ENCODE results near the gene EIF4E1B. TPM values are rescaled to one million over a fixed set of nuclear protein-coding genes. Genes with fewer than 3 reads are reported as not detected.
A peak's percentile ranks its signal among the peaks of the same experiment; 100 is the strongest.

Gene EIF4E1B
- total RNA-seq, 1 donor from 2014 or later: not detected

DNA sequence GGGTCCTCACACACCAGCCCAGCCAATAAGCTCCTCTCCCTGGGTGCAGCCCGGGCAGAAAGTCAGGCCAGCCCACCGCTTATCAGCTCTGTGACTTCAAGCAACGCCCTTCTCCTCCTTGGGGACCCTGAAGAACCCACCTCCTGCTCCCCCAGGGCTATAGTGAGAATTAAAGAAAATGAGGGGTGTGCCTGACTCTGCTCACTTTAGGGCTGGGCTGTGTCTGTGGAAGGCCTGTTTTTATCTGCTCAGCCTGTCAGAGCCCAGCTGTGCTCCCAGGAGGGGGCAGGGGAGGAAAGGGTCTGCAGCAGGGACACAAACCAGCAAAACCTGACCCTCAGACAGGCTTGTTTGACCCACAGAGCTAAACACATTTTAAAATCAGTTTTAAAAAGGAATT is 24.4 kb upstream of the EIF4E1B start:
- no peak for DNase-seq

DNA sequence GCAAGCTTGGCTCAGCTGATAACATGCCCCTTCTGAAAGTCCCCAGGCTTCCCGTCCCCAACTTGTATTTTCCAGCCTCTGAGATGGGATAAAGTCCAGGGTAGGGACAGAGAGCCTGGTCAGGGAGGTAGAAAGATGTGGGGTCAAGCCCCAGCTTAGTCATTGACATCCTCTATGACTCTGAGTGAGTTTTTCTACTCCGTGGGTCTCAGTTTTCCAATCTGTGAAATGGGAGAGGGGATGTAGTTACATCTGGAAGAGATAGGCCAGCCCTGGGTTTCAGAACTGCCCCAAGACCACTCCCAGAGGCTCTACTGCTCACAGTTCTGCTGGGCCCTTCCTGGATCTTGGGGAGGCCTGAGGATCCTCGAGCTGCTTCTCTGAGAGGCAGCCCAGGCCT is 23.6 kb upstream of the EIF4E1B start:
- DNase-seq: no peak

DNA sequence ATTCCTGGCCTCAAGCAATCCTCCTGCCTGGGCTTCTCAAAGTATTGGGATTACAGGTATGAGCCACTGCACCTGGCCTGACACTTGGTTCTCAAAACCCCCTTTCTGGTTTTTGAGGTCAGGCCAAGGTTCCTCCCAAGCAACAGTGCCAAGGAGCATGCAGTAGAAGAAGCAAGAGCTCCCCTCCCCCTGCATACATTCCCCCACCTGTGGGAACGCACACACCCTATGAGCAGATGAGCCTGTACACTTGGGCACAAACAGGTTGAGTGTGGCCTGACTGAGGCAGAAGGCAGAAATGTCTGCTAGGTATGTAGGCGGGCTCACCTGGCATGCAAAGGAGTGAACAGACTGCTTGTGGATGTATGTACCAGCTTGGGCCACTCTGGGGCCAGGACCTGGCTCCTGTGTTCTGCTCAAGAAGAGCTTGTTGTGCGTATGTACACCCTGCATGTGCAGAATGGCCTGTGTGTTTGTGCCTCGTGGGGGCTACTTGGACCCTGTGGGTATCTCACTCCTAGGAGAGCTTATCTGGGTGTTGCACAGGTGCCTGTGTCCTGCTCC is 22.3 kb upstream of the EIF4E1B start:
- no peak for DNase-seq

DNA sequence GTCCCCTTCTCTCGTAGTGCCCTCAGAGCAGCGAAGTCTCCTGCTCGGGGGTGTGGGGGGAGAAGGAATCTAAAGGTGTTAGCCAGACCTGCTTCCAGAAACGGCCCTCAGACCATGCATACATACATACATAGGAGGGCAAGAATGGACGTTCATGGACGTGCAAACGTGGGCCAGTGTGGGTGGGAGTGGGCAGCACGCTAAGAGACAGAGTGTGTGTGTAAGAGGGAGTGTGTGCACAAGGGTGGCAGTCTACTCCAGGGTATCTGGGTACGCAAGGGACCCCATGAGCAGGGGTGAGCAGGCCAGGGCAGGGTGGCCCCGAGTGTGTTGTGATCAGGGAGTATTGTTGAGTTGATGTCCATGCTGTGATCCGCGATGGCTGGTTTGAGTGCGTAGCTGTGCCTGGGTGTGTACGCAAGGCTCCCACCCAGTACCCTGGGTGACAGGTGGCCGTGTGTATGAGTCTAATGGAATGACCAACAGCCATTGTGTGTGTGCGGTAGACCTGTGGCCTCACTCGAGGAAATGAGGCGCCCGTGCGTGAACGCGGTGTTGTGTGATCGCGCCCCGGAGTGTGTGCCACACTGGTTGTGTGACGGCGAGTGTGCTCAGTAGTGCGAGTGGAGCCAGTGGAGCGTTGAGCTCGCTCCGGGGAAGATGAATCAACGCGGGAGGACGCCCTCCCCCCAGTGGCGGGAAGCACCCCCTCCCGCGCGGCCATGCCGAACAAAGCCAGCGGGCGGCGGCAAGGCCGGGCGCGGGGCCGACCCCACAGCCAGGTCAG is 21.3 kb upstream of the EIF4E1B start:
- peak; percentile 29 for DNase-seq

DNA sequence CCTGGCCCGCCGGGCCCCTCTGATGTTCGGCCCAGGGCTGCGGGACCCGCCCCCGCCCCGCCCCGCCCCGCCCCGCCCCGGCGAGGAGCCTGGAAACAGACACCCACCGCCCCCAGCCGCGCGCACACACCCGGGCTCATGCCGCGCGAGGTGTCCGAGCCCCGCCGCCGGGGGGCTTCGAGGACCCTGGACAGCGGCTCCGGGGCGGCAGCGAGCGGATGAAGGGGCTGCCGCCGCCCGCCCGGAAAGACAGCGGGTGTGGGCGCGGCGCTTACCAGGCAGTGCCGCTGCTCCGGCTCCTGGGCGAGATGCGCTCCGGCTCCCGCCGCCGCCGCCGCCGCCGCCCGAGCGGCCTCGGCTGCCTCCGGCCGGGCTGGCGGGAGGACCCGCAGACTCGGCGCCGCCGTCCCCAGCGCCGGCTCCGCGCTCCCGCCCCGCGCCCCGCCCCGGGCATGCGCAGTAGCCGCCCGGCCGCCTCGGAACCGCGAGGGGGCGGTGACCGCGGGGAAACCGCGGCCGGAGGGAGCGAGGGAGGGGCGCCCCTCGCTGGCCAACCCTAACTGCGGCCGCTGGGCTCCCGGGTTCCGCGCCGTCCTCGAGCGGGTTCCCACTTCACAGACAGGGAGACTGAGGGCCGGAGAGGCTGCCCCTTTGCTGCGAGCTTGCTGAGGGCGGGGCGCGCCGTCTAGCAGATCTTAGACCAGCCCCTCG is 20.6 kb upstream of the EIF4E1B start, which contains the start of gene GPRIN1:
Gene GPRIN1 (minus strand): TSS at position 433 of the 711 bp plus-strand sequence. CDS start 10,322 bp downstream, outside the sequence.
- peak; percentile 30 for DNase-seq

DNA sequence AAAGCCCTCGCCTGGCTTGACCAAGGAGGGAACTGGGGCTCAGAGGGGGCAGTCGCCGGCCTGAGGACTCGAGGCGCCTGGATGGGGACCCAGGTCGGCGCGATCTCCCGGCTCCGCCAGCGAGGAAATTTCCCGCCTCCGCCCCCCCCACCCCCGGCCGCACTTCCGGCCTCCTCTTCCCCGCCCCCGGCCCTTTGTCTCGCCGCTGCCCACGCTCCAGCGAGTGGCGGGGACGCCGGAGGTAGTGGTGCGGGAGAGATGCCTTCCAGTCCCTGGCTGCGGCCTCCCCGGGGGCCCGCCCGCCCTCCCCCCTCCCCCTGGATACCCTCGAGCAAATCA is 20.1 kb upstream of the EIF4E1B start:
- no peak for DNase-seq

DNA sequence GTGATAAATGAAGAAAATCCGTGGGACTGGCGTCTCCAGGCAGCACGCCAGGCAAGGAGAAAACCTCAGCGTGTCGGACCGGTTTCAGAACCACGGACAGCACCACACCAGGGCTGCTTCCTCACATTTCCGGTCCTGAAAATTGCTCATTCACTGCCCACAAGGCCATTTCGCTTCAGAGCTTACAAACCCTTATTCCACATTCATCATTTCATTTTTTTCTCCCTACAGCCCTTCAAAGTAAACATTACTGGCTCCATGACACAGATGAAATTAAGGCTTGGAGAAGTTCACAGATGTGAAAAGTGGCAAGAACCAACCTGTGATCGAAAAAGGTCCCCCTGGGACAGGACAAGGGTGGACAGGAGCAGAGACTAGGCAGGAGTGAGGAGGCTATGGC is 19.0 kb upstream of the EIF4E1B start:
- no peak for DNase-seq

DNA sequence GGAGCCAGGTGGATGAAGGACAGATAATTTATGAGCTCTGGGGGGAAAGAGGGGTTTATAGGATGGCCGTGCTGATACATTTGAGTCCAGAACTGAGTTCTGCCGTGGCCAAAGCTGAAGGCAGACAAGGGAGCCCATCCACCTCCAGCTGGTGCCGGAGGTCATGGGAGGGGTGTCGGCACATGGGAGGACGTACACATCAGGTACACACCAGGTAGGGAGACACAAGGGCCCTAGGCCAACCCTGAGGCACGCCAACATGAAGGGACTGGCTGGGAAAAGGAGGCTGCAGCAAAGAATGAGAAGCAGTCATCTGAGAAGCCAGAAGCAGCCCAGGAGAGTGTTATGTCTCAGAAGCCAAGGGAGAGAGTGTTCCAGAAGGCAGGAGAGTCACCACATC is 18.5 kb upstream of the EIF4E1B start:
- no peak for DNase-seq

DNA sequence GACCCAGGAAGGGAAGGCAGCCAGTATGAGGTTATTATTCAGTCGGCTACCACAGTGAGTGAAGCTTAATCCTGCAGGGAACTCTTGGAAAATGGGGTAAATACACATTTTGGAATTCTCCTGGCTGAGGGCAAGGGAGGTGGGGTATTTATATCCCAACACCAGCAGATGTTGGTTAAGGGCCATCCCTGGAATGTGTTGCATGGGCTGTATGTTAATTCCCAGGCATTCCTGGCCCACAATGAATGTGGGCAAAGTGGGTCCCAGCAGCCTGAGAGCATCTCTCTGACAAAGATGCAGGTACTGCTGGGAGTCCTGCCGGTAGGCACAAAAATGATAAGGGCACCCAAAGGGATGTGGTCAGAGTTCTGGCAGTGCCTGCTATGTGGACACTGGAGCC is 17.6 kb upstream of the EIF4E1B start:
- DNase-seq: no peak

DNA sequence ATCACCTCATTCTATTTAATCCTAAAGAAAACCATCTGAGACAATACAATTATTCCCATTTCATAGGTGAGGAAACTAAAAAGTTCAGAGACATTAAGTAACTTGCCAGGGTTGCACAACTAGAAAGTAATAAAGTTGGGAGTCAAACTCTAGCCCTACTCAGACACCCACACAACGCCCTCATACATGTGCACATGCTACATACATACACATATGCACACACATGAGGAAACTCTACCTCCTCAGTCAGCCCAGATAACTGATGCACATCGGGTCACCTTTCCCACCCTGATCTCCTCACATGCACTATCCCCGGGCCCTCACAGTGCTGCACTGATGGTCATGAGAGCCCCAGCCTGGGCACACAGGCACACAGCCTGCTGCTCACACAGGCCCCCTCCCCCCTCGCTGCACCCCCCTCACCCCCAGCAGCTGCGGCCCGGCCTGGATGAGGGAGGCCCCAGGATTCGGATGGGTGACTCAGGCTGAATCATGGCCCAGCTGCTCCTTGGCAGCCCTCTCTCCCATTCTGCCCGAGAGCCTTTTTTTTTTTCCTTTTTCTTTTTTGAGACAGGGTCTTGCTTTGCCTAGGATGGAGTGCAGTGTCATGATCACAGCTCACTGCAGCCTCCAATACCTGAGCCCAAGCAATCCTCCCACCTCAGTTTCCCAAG is 15.5 kb upstream of the EIF4E1B start:
- no peak for DNase-seq

DNA sequence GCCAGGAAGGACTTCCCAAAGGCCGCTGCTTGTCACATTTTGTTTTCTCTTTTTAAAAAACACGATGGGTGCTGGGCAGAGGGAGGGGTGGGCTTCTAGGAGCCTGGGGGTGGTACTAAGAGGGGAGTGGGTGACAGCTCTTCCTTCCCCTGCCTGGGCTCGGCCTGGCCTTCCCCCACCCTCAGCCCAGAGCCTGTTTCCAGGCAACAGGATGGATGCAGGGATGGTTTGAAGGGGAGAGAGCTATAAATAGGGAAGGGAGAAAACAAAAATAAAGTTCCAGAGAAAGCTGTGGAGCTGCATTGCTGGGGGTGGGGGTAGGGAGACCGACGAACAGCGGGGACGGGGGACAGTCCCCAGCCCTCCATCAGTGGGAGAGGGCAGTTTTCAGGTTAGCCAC is 14.0 kb upstream of the EIF4E1B start:
- no peak for DNase-seq

DNA sequence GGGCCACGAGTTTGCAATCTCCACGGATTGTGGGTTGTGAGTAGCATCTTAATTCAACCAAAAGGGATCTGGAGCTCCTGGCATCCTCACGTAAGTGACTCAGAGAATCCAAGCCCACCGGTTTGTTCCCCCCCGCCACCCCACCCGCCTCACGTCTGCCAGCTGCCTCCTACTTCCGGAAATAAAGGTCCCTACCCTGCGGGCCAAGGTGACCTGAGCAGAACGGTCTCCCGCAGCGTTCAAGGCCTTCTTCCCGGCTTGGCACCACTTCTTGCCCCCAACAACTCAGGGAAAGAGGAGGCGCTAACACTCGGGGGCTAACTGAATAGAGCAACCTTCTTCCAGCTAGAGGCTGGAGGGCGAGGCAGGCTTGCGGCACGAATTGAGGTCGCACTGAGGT is 11.7 kb upstream of the EIF4E1B start:
- DNase-seq: no peak

DNA sequence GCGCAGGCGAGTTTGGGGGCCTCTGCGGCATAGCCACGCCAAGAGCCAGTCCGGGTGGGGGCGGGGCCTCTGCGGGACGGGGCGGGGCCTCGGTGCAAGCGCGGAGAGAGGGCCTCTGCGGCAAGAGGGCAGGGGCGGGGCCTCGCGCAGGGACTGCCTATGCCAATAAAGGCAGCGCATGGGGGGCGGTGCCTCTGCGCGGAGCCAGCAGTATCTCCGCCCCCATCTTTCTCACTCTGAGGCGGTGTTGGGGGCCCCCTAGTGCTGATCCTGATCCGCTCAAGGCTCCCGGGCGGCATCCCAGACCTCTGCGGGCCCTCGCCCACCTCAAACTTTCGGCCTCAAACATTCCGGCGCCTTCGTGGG is 11.3 kb upstream of the EIF4E1B start:
- DNase-seq: peak; percentile 86

DNA sequence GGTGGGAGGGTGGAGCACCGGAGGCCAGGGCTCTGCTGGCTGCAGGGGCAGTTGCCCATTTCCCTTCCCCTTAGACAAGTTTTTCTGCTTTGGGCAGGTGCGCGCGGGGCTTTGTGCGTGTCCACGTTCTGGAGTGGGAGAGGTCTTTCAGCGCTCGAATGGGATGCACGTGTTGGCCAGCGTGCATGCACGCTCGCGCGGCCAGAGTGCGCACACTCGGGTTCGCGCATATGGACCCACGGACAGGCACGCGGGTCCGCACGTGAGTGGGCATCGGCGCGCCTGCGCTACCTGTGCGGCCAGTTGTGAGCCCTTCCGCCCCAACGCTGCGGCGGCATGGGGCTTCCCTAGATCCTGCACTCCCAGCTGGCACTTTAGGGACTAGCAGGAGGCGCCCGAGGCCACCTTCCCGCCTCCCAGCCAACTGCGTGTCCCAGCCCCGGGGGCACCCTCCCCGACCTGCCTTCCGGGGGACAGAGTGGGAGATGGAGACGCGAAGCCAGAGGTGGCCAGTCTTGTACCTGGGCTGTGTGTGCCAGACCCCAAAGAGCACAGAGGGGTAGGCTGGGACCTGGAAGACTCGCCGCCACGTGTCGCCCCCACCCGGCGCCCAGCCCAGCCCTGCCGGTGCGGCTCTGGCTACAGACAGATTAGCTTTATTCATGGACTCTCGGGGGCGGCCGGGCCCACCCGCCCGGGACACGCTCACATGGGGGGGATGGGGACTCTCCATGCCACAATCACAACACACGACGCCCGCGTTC is 10.7 kb upstream of the EIF4E1B start:
- DNase-seq: no peak

DNA sequence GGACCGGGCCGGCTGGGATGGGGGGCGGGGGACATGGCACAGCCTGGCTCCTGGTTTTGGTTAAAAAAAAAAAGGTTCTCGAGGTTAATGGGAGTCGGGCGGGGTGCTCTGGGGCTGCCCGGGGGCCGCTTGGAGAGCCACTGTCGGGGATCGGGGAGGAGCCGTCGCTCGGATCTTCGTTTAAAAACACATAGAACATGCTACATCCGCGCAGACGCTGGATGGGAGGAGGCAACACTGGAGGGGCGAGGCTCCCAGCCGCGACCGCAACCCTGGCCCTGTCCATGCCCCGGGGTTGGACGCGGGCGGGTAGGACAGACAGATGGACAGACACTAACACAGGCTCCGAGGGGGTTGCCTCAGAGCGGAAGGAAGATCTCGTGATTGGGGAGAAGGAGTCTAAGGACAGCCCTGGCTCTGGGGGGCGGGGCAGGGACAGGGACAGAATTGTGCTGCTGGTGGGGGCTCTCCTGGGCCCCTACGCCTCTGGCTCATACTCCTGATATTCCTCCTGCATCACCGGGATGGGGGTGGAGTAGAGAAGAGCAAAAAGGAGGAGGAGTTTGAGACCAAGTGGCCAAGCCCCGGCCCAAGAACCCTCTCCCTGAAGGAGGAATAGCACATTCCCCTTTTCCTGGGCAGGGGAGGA is 10.0 kb upstream of the EIF4E1B start:
- DNase-seq: no peak

DNA sequence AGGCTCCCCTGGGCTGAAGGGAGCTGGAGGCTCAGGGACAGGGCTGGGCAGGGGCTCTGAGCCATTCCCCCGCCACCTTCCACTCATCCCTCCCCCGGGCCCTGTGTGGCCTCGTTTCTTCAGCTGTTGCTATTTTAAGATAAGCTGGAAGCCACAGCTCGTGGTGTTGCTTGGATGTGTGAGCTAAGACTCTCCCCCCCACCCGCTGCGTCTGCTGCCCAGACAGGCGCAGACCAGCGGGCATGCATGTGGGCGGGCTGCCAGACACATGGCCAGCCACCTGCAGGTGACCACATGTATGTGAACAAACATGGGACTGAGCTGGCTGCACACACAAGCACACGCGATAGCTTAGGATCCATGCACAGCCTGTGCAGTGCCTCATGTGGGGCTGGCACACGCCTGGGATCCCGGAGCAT is 8.8 kb upstream of the EIF4E1B start:
- peak; percentile 65 for DNase-seq

DNA sequence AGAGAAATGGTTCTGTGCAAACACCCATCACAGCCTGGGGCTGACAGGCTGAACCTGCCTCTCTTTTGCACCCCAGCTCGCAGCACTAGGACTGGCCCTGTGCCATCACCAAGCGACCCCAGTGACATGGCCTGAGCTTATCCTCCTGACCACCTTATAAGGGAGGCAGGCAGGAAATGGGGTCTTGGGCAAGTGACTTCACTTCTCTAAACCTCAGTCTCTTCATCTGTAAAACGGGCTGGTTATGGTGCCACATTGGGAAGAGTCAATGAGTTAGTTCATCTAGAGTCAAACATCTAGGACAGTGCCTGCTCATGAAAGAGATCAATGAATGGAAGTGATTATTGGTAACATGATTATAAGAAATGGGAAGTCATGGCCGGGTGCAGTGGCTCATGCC is 6.3 kb upstream of the EIF4E1B start:
- DNase-seq: no peak

DNA sequence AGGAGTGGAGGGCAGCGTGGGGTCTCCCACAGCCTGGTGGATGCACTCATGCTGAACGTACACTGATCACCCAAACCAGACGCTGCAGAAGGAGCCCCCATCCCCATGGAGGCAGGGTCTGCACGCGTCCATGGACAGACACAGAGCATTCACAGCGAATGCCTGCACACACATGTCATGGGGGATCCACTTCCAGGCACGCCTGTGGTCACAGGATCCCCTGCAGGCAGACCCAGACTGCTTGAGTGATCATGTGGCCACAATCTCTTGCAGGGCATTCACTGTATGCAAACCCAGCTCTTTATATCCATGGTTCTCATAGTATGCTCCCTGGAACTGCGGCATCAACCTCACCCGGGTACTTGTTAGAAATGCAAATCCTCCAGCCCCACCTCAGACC is 5.5 kb upstream of the EIF4E1B start:
- no peak for DNase-seq

DNA sequence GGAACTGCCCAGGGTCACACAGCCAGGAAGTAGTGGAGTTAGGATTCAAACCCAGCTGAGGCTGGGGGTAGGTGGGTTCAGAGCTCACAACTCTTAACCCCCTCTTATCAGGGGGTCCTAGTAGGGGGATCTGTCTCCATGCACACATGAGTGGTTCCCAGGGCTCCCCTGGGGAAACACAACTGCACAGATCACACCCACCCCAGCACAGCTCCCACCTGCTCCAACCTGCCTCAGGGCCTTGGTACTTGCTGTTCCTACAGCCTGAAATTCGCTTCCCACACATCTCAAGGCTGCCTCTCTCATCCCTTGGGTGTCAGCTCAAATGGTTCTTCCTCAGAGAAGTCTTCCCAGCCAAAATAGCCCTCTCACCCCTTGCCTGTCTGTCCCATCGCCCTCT is 5.0 kb upstream of the EIF4E1B start:
- DNase-seq: no peak

DNA sequence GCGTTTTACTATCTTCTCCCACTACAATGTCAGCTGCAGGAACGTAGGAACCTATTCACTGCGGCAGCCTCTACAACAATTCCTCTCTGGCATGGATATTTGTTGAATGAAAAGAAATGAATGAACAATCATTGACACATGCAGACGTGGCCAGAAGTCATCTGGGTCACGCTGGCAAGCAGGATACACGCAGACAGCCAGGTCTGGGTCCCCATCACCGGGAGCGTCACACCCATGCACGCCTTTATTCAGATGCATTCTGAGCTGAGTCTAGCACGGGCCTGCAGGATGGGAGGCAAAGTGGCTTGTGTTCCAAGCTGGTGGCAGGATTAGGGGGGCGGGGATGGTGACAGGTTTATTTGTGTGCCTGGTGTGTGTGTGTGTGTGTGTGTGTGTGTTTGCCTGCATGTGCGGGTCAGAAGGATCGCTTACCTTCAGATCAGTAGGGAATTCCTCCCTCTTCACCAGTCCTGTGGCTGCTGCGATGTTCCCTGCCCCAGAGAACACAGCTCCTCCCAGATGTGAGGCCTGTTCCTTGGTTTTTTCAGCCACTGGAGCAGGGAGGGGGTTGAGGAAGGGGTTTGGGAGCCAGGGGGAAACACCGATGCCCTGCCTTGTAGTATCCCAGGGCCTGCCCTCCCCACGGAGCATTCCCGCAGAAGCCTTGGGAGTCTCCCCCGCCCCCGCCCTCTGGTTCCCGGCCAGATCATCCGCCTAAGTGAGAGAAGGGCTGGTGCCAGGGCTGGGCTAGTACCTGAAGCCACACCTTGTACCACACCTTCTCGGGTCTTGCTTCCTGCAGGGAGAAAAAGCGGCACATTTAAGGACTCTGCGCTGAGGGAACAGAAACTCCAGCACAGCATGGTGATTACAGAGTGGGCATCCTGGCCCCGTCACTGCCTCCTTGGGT is 4.3 kb upstream of the EIF4E1B start:
- no peak for DNase-seq

DNA sequence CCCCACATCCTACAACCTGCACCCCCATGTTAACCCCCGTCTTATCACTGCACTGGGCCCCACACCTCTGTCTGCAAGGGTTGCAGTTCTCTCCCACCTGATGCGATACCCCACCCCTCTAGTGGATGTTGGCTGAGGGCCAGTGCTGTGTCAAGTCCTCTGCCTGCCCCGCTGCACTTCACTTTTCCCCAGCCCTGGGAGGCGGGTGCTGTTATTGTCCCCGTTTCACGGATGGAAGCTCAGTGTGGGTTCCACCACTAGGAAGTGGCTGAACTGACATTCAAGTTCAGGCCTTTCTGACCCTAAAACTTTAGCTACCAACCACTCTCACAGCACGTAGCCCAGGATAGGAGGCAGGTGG is 3.6 kb upstream of the EIF4E1B start:
- DNase-seq: no peak

Measured in occipital lobe (tissue), 2 donors.